Muscle of back (tissue), 11 donors: ENCODE measurements around the gene THSD7B. TPM values are rescaled to one million over a fixed set of nuclear protein-coding genes. Genes with fewer than 3 reads are reported as not detected.
"Not testable (repeated sequence)": the region's sequence is repeated elsewhere in the genome, so short reads cannot be mapped to it uniquely, and the experiment has no call there.

Source experiments
- DNase-seq, 3 donors: peaks; one replicate each; pipeline versions ENCODE4 v3.0.0 to v3.0.0-alpha.2; 2013
- polyA plus RNA-seq, 10 donors: library from polyadenylated mRNA; unstranded; fragments of 120-200 nt; gene quantifications; one replicate each; pipeline ENCODE4 v1.2.1, GENCODE V29; 2013; ENCODE audit not compliant: insufficient read length in 10 of 10

THSD7B gene
- polyA plus RNA-seq, 10 donors = 0.65 to 1.6 (median 0.97) TPM

GRCh38 chr2:137535897-137536296, 770.6 kb downstream of the THSD7B start:
- no peak for DNase-seq

GRCh38 chr2:137539336-137539735, 774.0 kb downstream of the THSD7B start:
- no peak for DNase-seq

GRCh38 chr2:137547842-137548241, 782.5 kb downstream of the THSD7B start:
- DNase-seq = no peak

- DNase-seq = no peak
Observed at GRCh38 chr2:137566387-137566786, 801.0 kb downstream of the THSD7B start.

GRCh38 chr2:137570484-137570883, 805.1 kb downstream of the THSD7B start:
- DNase-seq = no peak

GRCh38 chr2:137587834-137588233, 822.5 kb downstream of the THSD7B start:
- not testable (repeated sequence) for DNase-seq

- not testable (repeated sequence) for DNase-seq
Observed at GRCh38 chr2:137588578-137588977, 823.2 kb downstream of the THSD7B start.

GRCh38 chr2:137590102-137590501, 824.8 kb downstream of the THSD7B start:
- DNase-seq = no peak

- DNase-seq = no peak
Observed at GRCh38 chr2:137607722-137608318, 842.5 kb downstream of the THSD7B start.

GRCh38 chr2:137638932-137639331, 873.6 kb downstream of the THSD7B start:
- no peak for DNase-seq

- DNase-seq = peak; percentile 14 to 73 (median 27)
Observed at GRCh38 chr2:137644731-137645130, 879.4 kb downstream of the THSD7B start.

GRCh38 chr2:137654046-137654445, 888.7 kb downstream of the THSD7B start:
- DNase-seq = no peak

- DNase-seq = no peak
Observed at GRCh38 chr2:137655814-137656213, 890.5 kb downstream of the THSD7B start.

GRCh38 chr2:137658433-137658832, 893.1 kb downstream of the THSD7B start:
- no peak for DNase-seq

GRCh38 chr2:137659616-137660015, 894.3 kb downstream of the THSD7B start:
- no peak for DNase-seq

GRCh38 chr2:137670111-137670510, 904.8 kb downstream of the THSD7B start:
- DNase-seq = peak; percentile 27 to 76 (median 55)

GRCh38 chr2:137672989-137673552, 907.7 kb downstream of the THSD7B start:
- DNase-seq = peak in 1 of 3 donors; percentile 14

- DNase-seq = no peak
Observed at GRCh38 chr2:137674991-137675390, 909.6 kb downstream of the THSD7B start.

- no peak for DNase-seq
Observed at GRCh38 chr2:137675584-137676327, 910.4 kb downstream of the THSD7B start.

- DNase-seq = no peak
Observed at GRCh38 chr2:137676346-137676745, 911.0 kb downstream of the THSD7B start.

- DNase-seq = no peak
Observed at GRCh38 chr2:137677466-137677865, 912.1 kb downstream of the THSD7B start.

GRCh38 chr2:137689549-137689948, 924.2 kb downstream of the THSD7B start:
- no peak for DNase-seq

- DNase-seq = no peak
Observed at GRCh38 chr2:137693534-137693933, 928.2 kb downstream of the THSD7B start.
